ENCODE measurements around the gene HLA-A.
"Not testable (repeated sequence)": the region's sequence is repeated elsewhere in the genome, so short reads cannot be mapped to it uniquely, and the experiment has no call there.

HLA-A gene

DNA sequence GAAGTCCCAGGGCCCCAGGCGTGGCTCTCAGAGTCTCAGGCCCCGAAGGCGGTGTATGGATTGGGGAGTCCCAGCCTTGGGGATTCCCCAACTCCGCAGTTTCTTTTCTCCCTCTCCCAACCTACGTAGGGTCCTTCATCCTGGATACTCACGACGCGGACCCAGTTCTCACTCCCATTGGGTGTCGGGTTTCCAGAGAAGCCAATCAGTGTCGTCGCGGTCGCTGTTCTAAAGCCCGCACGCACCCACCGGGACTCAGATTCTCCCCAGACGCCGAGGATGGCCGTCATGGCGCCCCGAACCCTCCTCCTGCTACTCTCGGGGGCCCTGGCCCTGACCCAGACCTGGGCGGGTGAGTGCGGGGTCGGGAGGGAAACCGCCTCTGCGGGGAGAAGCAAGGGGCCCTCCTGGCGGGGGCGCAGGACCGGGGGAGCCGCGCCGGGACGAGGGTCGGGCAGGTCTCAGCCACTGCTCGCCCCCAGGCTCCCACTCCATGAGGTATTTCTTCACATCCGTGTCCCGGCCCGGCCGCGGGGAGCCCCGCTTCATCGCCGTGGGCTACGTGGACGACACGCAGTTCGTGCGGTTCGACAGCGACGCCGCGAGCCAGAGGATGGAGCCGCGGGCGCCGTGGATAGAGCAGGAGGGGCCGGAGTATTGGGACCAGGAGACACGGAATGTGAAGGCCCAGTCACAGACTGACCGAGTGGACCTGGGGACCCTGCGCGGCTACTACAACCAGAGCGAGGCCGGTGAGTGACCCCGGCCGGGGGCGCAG is at the start of gene HLA-A:
HLA-A (plus strand) TSS at position 258 of the 778 bp plus-strand sequence; CDS start at position 280, 22 bp downstream.
- DNase-seq, result peak; percentile 95

DNA sequence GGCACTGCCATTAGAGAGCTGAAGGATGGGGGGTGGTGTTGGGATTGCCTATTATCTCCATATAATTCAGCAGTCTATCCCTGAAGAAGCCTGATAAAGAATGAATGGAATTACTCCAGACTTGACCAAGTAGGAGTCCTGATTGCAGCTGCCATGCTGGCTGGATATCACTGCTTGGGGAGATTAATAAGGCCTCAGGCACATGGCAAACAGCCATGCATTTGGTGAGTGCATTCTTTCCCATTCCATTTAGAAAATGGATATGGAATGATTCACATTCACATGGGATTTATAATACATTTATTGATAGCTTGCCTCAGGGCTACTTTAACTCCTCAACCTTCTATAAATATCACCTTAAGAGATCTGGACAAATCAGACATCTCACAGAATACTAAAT is 49.6 kb upstream of the HLA-A start:
- no peak for DNase-seq

DNA sequence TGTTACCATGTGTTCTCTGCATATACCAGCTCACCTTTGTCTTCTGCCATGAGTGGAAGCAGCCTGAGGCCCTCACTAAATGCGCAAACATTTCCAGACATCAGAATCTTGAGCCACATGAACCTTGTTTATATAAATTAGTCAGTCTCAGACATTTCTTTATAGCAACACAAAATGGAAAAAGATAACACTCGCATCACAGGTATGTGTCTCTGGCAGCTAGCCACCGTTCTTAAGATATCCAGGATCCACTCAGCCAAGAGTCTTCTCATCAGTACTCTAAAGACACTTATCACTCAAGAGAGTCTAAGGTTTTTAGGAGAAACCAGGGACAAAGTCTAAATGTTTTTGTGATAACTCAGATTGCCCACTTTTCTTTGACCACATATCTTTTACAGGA is 43.1 kb upstream of the HLA-A start:
- no peak for DNase-seq

DNA sequence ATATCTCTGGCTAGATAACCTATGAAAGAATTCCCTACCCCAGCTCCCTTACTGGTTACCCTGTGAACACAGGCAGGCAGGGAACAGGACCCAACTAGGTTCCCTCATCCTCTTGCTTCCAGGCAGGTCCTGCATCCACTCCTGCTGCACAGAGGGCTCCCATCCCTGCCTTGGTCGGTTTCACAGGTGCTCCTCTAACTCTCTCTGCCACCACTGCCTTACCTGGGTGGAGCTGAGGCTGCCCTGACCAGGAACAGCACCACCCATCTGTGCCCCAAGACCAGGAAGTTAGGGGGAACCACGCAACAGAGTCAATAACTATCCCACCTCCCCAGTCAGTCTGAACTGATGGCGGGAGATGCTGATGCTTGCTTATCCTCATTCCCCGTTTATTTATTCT is 37.0 kb upstream of the HLA-A start:
- no peak for DNase-seq

DNA sequence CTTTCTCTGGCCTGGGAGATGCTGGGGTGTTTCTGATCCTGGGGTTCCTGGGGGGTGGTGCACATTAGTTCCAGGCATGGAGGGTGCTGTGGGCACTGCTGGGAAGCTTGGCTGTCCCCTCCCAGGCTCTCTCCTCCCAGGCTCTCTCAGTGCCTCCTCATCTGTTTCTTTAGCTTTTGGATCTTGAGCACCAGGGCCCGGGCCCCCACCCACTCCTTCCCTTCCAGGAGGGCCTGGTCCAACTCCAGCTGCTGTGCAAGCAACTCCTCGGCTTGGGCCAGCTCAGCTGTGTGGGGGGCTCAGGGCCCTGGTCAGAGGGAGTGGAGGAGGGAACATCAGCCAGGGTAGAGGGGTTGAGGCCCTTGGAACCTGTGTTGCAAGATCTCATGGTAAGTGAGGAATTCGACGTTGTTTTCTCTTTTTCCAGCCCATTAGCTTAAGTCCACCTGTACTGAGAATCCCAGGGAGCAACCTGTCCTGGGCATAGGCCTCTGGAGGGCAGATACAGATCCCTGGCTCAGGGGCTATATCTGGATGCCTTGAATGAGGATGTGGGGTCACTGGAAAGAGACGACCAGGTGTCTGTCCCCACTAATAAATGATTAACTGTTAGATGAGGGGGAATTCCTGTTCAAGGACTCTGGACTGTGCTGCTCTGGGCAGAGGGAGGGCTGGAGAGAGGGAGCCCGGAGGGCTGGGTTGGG is 34.5 kb upstream of the HLA-A start:
- no peak for DNase-seq

DNA sequence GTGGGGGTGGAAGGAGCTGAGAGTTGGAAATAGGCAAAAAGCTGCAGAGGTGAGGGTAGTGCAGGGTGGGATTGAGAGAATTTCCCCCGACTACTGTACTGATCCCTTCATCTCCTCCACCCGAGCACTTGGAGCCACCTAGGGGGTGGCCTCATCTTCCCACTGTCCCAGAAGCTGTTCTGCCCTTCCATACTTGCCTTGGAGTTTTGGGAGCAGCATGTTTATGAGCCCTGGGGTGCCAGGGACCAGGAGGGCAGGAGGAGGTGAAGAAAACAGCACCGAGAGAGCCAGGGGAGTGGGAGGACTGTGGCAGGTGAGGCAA is 34.0 kb upstream of the HLA-A start:
- no peak for DNase-seq

DNA sequence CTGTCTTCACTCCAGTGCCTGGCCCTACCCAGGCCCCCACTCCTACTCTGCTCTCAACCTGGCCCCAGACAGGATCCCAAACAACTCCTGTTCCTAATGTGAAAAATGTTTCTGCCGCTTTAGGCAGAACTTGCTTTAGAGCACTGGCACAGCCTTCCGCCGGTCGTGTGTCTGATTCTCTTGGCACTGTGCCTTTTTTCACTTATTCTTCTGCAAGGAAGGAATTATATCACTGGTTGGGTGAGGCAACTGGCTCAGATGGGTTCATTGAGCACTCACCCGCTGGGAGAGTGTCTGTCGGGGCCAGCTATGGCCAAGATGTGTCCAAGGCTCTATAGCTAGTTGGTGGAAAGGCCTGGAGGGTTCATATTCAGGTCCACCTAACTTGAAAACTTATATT is 33.6 kb upstream of the HLA-A start:
- DNase-seq, result no peak

DNA sequence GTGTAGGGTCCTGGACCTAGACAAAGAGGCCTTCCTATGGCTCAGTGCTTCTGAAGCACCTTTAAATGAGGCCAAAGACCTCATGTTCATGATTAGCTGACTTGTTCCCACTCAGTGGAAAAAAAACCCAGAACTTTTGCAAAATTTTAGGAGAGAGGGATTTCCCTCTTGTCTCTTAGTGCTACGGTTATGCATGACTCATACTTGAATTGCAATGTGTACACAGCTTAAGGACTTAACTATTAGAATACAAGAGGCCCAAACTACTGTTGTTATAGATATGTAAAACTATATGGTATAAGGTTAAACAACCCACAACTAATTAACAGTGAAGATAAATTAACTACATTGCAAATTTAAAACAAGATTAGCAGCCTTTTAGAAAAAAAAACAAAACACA is 32.3 kb upstream of the HLA-A start:
- DNase-seq, result peak; percentile 15

DNA sequence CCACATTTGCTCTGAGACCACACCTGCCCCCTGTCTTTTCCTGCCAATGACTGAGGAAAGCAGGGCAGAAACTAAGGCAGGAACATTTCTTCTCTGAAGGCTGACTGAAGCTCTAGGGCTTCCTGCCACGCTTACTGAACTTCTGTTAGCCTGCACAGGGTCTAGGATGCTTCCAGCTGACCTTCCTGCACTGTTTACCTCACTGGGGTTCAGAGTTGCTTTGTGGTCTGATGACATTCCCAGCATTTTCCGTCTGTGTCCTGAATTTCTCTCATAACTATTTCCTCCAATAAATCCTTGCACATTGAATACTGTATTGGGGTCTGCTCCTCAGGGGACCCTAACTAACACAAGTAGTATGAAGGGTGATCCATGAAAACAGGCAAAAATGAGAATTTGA is 29.5 kb upstream of the HLA-A start:
- no peak for DNase-seq

DNA sequence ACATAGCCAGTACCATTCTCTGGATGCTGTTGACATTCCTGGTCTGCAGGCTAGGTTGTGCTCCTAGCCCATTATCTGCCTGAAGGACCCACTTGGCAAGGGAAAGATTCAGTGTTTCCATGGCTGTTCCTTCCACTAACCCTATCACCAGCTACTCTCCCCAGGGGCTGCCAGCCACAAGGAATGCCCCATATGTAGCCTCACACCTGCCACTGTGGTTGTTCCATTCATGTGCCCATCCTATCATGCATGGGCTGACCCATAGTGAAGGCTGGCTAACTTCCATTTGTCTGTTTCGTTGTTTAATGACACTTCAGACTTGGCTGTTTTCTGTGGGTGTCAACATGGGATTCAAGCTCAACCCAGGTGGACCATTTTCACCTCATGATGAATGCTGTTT is 25.6 kb upstream of the HLA-A start:
- DNase-seq, result no peak

DNA sequence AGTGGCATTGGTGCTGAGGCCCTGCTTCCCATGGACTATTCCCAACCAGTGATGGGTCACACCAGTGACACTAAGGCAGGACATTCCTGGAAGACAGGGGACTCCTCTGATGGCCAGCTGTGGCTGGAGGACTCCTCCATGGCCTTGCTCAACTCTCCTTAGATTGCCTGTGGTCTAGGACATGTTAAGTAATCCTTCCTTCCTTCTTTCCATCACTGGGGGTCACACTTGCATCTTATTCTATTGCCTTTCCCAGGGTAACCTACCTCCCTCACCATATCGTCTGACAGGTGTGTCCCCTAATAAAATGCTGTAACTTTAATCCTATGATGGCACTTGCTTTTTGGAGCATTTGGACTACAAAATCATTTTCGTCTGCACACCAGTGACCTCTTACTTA is 24.5 kb upstream of the HLA-A start:
- DNase-seq, result no peak

DNA sequence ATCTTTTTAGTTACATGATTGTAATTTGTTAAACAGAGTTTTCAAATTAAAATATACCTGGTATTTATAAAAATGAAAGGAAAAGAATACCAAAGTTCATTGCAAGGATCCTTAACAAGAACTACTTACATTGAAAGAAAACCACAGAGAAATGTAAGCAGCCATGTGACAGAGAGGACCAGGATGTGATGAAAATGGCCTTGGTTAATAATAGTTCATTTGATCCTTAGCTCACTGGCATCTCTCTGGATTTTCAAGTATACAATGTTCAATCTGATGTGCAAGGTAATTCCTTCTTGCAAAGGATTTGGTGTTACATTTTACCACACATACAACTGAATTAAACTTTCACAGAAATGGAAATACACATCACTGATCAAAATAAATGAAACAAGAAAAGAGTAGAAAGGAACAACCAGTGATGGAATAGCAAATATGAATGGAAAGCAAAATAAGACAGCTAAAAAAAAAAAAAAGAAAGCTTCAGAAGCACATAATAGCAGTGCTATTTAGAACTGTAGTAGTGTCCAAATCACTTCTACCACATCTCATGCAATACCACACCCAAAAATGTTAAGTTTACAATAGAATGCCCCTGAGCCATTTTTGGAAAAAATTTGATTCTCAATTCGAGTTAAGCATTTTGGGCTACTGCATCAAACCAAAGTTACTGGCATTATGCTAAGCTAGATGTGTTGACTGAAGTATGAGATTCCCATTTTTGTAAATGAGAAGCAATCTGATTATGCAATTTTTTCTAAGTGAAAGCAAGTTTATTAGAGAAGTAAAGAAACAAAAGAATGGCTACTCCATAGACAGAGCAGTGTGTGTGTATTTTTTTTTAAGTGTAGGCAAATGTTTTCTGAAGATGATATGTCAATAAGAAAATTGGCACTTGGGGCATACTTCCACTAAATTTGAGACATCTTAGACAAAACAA is 22.6 kb upstream of the HLA-A start:
- DNase-seq, result no peak

DNA sequence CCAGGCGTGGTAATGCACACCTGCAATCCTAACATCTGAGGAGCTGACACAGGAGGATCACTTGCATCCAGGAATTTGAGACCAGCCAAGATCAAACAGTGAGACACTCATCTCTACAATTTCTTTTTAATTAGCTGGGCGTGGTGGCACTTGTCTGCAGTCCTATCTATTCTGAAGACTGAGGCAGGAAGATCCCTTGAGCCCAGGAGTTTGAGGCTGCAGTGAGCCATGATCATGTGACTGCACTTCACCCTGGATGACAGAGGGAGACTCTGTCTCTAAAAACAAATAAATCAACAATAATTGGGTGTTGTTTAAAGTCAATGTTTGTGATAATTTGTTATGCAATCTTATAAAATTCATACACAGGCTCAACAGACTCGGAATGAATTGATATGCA is 18.0 kb upstream of the HLA-A start:
- DNase-seq, result no peak

DNA sequence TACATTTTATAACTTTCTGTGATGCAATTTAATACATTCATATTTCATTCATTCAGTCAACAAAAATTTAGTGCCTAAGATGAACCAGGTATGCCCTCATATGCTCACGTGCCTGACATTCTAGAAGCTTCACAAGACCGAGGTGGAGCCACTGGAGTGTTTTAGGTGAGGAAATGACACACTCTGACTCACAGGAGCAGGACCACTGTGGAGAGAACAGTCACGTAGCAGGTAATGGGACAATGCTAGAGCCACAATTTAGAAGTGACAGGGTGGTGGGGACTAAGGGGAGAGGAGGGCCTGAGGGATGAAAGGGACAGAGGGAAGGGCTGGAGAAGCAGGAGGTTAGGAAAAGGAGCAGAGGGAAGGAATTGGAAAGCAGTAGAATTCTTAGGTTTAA is 17.6 kb upstream of the HLA-A start:
- no peak for DNase-seq

DNA sequence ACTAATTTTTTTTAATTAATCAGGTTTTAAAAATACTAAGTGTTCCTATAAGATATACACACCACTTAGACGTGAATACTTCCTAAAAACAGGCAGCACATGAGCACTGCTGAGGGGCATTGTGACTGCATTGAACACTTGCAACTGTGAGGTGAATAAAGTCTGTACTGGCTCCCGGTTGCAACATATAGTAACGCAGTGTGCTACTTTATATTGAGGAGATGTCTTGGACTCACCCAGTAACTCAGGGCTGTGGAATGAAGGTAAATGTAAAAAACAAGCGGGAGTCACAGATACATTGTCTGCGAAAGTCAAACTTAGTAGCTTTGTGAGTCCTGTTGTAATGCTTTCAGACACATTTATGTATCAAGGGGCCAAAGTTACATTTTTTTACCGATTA is 17.0 kb upstream of the HLA-A start:
- no peak for DNase-seq

DNA sequence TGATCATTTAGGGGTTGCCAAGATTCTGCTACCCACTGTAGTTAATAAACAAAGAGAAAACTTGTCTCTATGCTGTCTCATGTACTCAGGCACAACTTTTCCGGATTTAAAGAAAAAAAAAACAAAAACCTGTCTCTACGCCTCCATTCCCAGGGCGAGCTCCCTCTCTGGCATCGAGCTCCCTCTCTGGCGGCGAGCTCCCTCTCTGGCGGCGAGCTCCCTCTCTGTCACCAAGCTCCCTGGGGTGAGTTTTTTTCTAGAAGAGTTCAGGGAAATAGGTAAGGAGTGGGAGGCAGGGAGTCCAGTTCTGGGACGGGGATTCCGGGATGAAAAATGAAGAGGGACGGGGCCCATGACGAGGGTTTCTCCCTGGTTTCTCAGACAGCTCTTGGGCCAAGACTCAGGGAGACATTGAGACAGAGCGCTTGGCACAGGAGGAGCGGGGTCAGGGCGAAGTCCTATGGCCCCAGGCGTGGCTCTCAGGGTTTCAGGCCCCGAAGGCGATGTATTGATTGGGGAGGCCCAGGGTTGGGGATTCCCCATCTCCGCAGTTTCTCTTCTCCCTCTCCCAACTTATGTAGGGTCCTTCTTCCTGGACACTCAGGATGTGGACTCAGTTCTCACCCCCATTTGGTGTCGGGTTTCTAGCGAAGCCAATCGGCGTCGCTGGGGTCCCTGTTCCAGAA is 16.5 kb upstream of the HLA-A start:
- DNase-seq, result no peak

DNA sequence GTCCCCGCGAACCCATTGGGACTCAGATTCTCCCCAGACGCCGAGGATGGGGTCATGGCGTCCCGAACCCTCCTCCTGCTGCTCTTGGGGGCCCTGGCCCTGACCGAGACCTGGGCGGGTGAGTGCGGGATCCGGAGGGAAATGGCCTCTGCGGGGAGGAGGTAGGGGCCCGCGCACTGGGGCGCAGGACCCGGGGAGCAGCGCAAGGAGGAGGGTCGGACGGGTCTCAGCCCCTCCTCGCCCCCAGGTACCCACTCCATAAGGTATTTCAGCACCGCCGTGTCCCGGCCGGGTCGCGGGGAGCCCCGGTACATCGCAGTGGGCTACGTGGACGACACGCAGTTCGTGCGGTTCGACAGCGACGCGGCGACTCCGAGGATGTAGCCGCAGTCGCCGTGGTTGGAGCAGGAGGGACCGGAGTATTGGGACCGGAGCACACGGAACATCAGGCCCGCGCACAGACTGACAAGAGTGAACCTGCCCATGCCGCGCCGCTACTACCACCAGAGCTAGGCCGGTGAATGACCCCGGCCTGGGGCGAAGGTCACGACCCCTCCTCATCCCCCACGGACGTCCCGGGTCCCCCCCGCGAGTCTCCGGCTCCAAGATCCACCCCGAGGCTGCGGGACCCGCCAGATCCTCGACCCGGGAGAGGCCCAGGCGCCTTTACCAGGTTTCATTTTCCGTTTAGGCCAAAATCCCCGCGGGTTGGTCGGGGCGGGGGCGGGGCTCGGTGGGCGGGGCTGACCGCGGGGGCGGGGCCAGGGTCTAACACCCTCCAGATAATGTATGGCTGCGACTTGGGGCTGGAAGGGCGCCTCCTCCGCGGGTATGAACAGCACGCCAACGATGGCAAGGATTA is 15.7 kb upstream of the HLA-A start:
- peak; percentile 71 for DNase-seq

DNA sequence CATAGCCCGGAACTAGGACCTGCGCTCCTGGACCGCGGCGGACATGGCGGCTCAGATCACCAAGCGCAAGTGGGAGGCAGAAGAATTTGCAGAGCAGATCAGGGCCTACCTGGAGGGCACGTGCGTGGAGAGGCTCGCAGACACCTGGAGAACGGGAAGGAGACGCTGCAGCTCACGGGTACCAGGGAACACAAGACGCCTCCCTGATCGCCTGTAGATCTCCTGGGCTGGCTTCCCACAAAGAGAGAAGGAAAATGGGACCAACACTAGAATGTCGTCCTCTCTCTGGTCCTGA is 15.1 kb upstream of the HLA-A start:
- no peak for DNase-seq

DNA sequence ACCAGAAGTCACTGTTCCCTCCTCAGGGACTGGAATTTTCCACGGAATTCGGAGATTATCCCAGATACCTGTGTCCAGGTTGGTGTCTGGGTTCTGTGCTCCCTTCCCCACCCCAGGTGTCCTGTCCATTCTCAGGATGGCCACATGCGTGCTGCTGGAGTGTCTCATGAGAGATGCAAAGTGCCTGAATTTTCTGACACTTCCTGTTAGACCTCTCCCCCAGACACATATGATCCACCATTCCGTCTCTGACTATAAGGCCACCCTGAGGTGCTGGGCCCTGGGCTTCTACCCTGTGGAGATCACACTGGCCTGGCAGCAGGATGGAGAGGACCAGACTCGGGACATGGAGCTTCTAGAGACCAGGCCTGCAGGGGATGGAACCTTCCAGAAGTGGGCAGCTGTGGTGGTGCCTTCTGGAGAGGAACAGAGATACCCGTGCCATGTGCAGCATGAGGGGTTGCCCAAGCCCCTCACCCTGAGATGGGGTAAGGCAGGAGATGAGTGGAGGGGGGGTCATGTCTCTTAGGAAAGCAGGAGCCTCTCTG is 14.4 kb upstream of the HLA-A start:
- no peak for DNase-seq

DNA sequence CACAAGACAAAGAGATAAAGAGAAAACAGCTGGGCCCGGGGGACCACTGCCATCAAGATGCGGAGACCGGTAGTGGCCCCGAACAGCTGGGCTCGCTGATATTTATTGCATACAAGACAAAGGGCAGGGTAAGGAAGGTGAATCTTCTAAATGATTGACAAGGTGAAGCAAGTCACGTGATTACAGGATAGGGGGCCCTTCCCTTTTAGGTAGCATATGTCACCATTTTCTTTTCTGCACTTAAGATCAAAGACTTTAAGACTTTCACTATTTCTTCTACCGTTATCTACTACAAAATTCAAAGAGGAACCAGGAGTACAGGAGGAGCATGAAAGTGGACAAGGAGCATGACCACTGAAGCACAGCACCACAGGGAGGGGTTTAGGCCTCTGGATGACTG is 12.3 kb upstream of the HLA-A start:
- not testable (repeated sequence) for DNase-seq

DNA sequence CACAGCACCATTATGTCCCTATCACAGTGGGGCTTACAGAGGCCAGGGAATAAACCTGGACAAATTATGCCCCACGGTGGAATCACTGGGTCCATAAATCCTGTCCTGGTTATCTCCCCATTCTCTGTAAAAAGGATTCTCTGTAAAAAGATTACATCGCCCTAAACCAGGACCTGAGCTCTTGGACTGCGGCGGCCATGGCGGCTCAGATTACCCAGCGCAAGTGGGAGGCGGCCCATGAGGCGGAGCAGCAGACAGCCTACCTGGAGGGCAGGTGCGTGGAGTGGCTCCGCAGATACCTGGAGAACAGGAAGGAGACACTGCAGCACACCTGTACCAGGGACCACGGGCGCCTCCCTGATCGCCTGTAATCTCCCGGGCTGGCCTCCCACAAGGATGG is 8.4 kb upstream of the HLA-A start:
- no peak for DNase-seq

Measured in HCEC 1CT (cell line).